Mammary epithelial cell (primary cell): Measurements from ENCODE around the gene HAGHL.

Experiments
- CTCF ChIP-seq, 2 donors: IDR thresholded peaks in 1 of 2; conservative IDR thresholded peaks in 1 of 2; 2 replicates each; pipeline ENCODE4 v1.5.1; 2011 to 2012; ENCODE audit warnings: inconsistent platforms in 2 of 2, low read length in 2 of 2, mild to moderate bottlenecking in 2 of 2, control low read depth in 1 of 2, low read depth in 1 of 2; ENCODE audit not compliant: insufficient read depth in 1 of 2; ENCODE audit errors: extremely low read depth in 1 of 2
- EZH2 ChIP-seq: IDR thresholded peaks from 2 replicates; pipeline ENCODE4 v1.6.1; 2012; ENCODE audit warnings: low read length, inconsistent platforms, borderline replicate concordance

DNA sequence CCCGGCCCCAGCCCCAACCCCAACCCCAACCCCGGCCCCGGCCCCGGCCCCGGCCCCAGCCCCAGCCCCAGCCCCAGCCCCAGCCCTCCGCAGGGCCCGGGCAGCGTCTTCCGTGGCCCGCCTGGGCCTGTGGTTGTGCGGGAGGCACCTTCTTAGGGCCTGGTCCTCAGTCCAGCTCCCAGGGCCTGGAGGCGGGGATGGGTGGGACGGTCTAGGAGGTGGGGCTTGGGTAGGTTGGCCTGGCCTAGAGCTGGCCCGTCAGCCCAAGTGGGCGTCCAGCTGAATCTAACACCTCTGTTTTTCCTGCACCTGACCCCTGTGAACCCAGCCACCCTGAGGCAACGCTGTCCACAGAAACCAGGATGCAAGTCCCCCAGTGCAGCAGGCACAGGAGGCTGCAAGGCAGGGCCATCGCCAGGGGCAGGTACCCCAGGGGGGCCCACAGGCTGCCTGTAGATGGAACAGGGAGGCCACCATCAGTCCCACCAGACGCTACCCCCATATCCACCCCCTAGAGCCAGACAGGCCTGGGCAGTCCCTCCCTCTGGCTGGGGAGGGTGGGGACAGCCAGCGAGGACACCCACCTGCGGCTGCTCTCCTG, 42.4 kb downstream of the HAGHL start:
- TF ChIP-seq CTCF (conservative IDR thresholded peaks at IDR 0.05 in 1 of 2, IDR thresholded peaks at IDR 0.05 in 1 of 2; ENCODE audit: extremely low read depth in 1 of 2, insufficient read depth in 1 of 2, low read depth in 1 of 2, low read length in 2 of 2), result no peak
- TF ChIP-seq EZH2, result no peak
